Esophagus squamous epithelium (tissue), 5 donors: ENCODE measurements around the gene SLC35F4. TPM values are rescaled to one million over a fixed set of nuclear protein-coding genes. Genes with fewer than 3 reads are reported as not detected.

ENCODE experiments used
- DNase-seq: peaks from one replicate; lab custom pipeline; 2025; lab: John Stamatoyannopoulos, UW
- H3K27ac ChIP-seq, 4 donors: fragments of 200-600 bp; sonication (generic); one replicate each; pipeline ENCODE4 v1.5.1; 2016 to 2019; ENCODE audit warnings: mild to moderate bottlenecking in 1 of 4
- H3K27me3 ChIP-seq, 4 donors: fragments of 200-600 bp; sonication (generic); 1 replicate in 3 of 4; 2 replicates in 1 of 4; pipeline versions ENCODE4 v1.5.1 to v1.6.0; 2017 to 2021; ENCODE audit warnings: antibody characterized with exemption in 1 of 4
- H3K36me3 ChIP-seq, 3 donors: fragments of 200-600 bp; sonication (generic); one replicate each; pipeline ENCODE4 v1.5.1; 2016 to 2019
- H3K4me1 ChIP-seq, 3 donors: fragments of 200-600 bp; sonication (generic); one replicate each; pipeline ENCODE4 v1.5.1; 2017 to 2019
- H3K4me3 ChIP-seq, 4 donors: fragments of 200-600 bp; sonication (generic); 1 replicate in 3 of 4; 2 replicates in 1 of 4; pipeline ENCODE4 v1.5.1; 2016 to 2019; ENCODE audit warnings: mild to moderate bottlenecking in 2 of 4, moderate library complexity in 1 of 4
- H3K9me3 ChIP-seq, 3 donors: fragments of 200-600 bp; sonication (generic); one replicate each; pipeline ENCODE4 v1.5.1; 2016 to 2019
- POLR2A ChIP-seq, 4 donors: fragments of 450-650 bp; IDR thresholded peaks; one replicate each; pipeline ENCODE4 v1.6.1; 2017; ENCODE audit warnings: antibody characterized with exemption in 4 of 4, mild to moderate bottlenecking in 4 of 4, moderate library complexity in 3 of 4
- WGBS, 2 donors: methylation state at CpG; one replicate each; pipeline ENCODE4 v1.1.5; 2018; 5-methylcytosine and 5-hydroxymethylcytosine counted together
- intact Hi-C: fragments of 100-400 bp; cut with DNase I; formaldehyde crosslinking; loops from one replicate; pipeline ENCODE4 v1.15.0; 2022
- total RNA-seq, 4 donors: library from RNA; depleted of rRNA; stranded (reverse); fragments of >200 nt; gene quantifications; one replicate each; pipeline ENCODE4 v1.1.0, GENCODE V29; 2016
- TF ChIP-seq, protein P1 (sequence below), 6 experiments: fragments of 450-650 bp in 4 of 6; fragments of 200-600 bp in 2 of 6; sonication (generic) in 2 of 6; IDR thresholded peaks; one replicate each; pipeline ENCODE4 v1.5.1; 2016 to 2019; ENCODE audit warnings: antibody characterized with exemption in 6 of 6, mild to moderate bottlenecking in 4 of 6, moderate library complexity in 4 of 6
- donor health status: DM: yes; HTN: yes; CAD: no.

The SLC35F4 gene
- total RNA-seq, 4 donors from 2014 or later = not detected

GRCh38 chr14:57739516-57739915, 126.4 kb downstream of the SLC35F4 start:
- H3K4me1 ChIP-seq = peaks cover 0 to 7% (median 0%) of the 10 kb centered on the region in 3 donors
- DNase-seq = no peak
- no peaks in the 10 kb centered on the region for H3K9me3 ChIP-seq
- TF ChIP-seq, protein P1, sequence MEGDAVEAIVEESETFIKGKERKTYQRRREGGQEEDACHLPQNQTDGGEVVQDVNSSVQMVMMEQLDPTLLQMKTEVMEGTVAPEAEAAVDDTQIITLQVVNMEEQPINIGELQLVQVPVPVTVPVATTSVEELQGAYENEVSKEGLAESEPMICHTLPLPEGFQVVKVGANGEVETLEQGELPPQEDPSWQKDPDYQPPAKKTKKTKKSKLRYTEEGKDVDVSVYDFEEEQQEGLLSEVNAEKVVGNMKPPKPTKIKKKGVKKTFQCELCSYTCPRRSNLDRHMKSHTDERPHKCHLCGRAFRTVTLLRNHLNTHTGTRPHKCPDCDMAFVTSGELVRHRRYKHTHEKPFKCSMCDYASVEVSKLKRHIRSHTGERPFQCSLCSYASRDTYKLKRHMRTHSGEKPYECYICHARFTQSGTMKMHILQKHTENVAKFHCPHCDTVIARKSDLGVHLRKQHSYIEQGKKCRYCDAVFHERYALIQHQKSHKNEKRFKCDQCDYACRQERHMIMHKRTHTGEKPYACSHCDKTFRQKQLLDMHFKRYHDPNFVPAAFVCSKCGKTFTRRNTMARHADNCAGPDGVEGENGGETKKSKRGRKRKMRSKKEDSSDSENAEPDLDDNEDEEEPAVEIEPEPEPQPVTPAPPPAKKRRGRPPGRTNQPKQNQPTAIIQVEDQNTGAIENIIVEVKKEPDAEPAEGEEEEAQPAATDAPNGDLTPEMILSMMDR (IDR thresholded peaks at IDR 0.05) = no peak
- TF ChIP-seq POLR2A (IDR thresholded peaks at IDR 0.05) = no peak
- H3K27ac ChIP-seq = no peak overlapping the region
- no peaks in the 10 kb centered on the region for H3K27me3 ChIP-seq
- WGBS, 2 donors = 55 to 68% methylated on average over 2 of the region's 2 CpGs
- H3K4me3 ChIP-seq = no peak overlapping the region
- H3K36me3 ChIP-seq = no peaks in the 10 kb centered on the region
- intact Hi-C loops = no loop called here

DNA sequence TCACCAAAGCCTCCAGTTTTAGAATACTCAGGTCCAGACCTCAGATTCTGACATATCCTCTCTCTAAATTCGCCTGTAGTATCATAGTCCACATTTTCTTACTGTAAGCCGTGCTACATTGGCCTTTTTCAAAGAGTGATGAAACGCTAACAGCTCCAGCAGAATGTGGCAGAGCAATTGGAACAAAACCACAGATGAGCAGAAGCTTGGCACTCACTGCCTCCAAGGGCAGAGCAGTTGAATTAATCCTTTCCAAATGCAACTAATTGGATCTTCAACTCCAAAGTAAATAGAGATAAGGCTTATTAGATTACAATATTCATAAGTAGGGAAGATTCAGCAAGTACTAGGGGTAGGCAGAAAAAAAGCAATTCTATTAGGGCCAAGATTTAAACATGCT, 128.3 kb downstream of the SLC35F4 start:
- Histone ChIP-seq H3K4me1 (peaks cover 0 to 7% (median 0%) of the 10 kb centered on the region in 3 donors), H3K27ac (no peak overlapping the region), H3K27me3 (no peaks in the 10 kb centered on the region), H3K36me3 (no peaks in the 10 kb centered on the region), H3K4me3 (no peak overlapping the region), H3K9me3 (no peaks in the 10 kb centered on the region)
- TF ChIP-seq POLR2A (IDR thresholded peaks at IDR 0.05) = no peak
- TF ChIP-seq, protein P1 (IDR thresholded peaks at IDR 0.05) = no peak
- no peak for DNase-seq
- 40 to 49% methylated on average over 3 of the region's 3 CpGs for WGBS, 2 donors
- intact Hi-C loops = no loop called here

GRCh38 chr14:57736391-57736790, 129.5 kb downstream of the SLC35F4 start:
- intact Hi-C loops = no loop called here
- Histone ChIP-seq H3K36me3 (no peaks in the 10 kb centered on the region), H3K27me3 (no peaks in the 10 kb centered on the region), H3K9me3 (no peaks in the 10 kb centered on the region), H3K27ac (no peak overlapping the region), H3K4me1 (peaks cover 0 to 7% (median 0%) of the 10 kb centered on the region in 3 donors), H3K4me3 (no peak overlapping the region)
- DNase-seq = no peak
- WGBS, 2 donors = 51 to 89% methylated on average over 1 to 4 of the region's 4 CpGs
- TF ChIP-seq, protein P1 (IDR thresholded peaks at IDR 0.05) = no peak
- TF ChIP-seq POLR2A (IDR thresholded peaks at IDR 0.05) = no peak

DNA sequence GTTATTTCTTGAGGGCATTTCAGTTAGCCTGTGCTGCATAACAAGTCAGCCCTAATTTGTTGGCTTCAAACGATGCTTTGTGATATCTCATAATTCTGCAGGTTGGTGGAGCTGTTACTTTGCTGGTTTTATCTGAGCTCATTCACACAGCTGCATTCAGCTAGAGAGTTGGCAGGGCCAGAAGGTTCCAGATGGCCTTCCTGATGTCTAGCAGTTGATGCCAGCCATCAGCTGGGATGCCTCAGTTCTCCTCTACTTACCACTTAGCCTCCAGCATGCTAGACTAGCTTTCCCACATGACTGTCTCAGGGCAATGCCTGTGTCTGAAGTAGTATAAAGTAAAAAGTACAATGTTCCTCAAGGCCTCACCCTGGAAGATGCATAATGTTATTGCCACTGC, 130.6 kb downstream of the SLC35F4 start:
- 60 to 69% methylated on average over 1 of the region's 1 CpG for WGBS, 2 donors
- no peak for DNase-seq
- intact Hi-C loops = no loop called here
- Histone ChIP-seq H3K9me3 (no peaks in the 10 kb centered on the region), H3K27ac (no peak overlapping the region), H3K4me1 (peaks cover 0 to 7% (median 0%) of the 10 kb centered on the region in 3 donors), H3K27me3 (no peaks in the 10 kb centered on the region), H3K4me3 (no peak overlapping the region), H3K36me3 (no peaks in the 10 kb centered on the region)
- no peak for TF ChIP-seq POLR2A (IDR thresholded peaks at IDR 0.05)
- TF ChIP-seq, protein P1 (IDR thresholded peaks at IDR 0.05) = no peak

- Histone ChIP-seq H3K4me3 (no peak overlapping the region), H3K9me3 (no peaks in the 10 kb centered on the region), H3K27me3 (no peaks in the 10 kb centered on the region), H3K36me3 (no peaks in the 10 kb centered on the region), H3K27ac (no peak overlapping the region), H3K4me1 (peaks cover 0 to 7% (median 0%) of the 10 kb centered on the region in 3 donors)
- intact Hi-C loops = no loop called here
- TF ChIP-seq POLR2A (IDR thresholded peaks at IDR 0.05) = no peak
- TF ChIP-seq, protein P1 (IDR thresholded peaks at IDR 0.05) = no peak
- WGBS, 2 donors = 22 to 31% methylated on average over 3 of the region's 3 CpGs
- DNase-seq = no peak
These were observed 133.2 kb downstream of the SLC35F4 start for GRCh38 chr14:57732463-57733285.
